Cardiac fibroblast (primary cell): ENCODE data around the gene CRADD.

ENCODE experiments used
- DNase-seq, 2 donors: peaks; one replicate each; pipeline versions ENCODE4 v3.0.0 to v3.0.0-alpha.2; 2010; ENCODE audit warnings: low read depth in 2 of 2
- H3K4me3 ChIP-seq, 2 donors: replicated peaks in 1 of 2; 1 replicate in 1 of 2; 2 replicates in 1 of 2; pipeline ENCODE4 v1.5.1; 2011; ENCODE audit warnings: low read depth in 2 of 2, low read length in 2 of 2, mild to moderate bottlenecking in 2 of 2, moderate library complexity in 1 of 2
- CTCF ChIP-seq: IDR thresholded peaks from one replicate; pipeline ENCODE4 v1.5.1; 2011; ENCODE audit warnings: low read depth, mild to moderate bottlenecking, low read length, inconsistent platforms

The CRADD gene

DNA sequence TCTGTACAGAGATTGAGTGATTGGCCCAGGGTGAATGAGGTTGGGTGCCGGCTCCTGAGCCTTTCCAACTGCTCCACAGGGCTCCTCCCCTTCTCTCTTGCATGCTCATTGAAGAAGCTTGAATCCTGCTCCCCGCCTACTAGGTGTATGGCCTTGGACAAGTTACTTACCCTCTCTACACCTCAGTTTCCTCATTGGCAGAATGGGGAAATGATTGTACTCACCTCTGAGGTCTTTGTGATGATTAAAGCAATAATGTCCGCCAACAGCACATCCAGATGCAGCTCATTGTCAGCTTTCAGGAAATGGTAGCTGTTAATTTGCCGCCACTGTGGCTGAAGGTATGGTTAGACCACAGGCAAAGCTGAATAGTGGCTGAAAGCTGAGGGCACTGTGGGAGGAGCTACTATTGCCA is 174.1 kb downstream of the CRADD start:
- no peak for DNase-seq

GRCh38 chr12:93852173-93852591 is 175.0 kb downstream of the CRADD start:
- TF ChIP-seq CTCF: no peak
- no peak overlapping the region for H3K4me3 ChIP-seq
- DNase-seq: no peak

More for the DNA sequence above, 174.1 kb downstream of the CRADD start:
- H3K4me3 ChIP-seq: no peak overlapping the region
- TF ChIP-seq CTCF: no peak

DNA sequence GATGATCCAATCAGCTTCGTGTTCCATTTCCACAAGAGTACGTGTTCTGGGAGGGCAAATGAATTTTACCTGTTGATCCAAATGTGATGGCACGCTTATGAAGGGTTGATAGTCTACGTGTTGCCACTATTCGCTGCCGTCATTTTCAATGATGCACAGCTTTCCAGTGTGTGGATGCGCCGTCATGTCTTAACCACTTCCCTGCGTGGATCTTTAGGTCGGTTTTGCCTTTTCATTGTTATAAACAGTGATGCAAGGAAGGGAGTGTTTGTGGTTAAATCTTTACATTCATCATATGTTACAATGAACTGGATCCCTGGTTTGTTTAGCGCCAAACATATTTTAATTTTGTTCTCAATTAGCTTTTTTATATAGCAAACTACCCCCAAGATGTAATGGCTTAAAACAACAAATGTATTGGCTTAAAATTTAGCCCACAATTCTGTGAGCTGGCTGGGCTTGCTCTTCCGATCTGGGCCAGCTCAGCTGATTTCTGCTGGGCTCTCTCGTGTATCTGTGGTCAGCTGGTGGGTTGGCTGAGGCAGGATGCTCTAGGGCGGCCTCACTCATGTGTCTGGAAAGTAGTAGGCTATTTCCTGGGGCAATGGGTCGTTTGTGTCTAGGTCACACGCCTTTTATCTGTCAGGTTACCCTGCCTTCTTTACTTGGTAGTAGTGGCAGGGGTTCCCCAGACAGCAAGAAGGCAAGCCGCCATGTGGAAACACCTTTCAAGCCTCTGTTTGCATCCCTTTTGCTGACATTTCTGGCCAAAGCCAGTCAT is 176.7 kb downstream of the CRADD start:
- no peak overlapping the region for H3K4me3 ChIP-seq
- no peak for DNase-seq
- no peak for TF ChIP-seq CTCF

GRCh38 chr12:93855261-93855660 is 178.1 kb downstream of the CRADD start:
- no peak for DNase-seq
- no peak for TF ChIP-seq CTCF
- no peak overlapping the region for H3K4me3 ChIP-seq

GRCh38 chr12:93856611-93857010 is 179.4 kb downstream of the CRADD start:
- no peak for TF ChIP-seq CTCF
- DNase-seq: no peak
- no peak overlapping the region for H3K4me3 ChIP-seq

DNA sequence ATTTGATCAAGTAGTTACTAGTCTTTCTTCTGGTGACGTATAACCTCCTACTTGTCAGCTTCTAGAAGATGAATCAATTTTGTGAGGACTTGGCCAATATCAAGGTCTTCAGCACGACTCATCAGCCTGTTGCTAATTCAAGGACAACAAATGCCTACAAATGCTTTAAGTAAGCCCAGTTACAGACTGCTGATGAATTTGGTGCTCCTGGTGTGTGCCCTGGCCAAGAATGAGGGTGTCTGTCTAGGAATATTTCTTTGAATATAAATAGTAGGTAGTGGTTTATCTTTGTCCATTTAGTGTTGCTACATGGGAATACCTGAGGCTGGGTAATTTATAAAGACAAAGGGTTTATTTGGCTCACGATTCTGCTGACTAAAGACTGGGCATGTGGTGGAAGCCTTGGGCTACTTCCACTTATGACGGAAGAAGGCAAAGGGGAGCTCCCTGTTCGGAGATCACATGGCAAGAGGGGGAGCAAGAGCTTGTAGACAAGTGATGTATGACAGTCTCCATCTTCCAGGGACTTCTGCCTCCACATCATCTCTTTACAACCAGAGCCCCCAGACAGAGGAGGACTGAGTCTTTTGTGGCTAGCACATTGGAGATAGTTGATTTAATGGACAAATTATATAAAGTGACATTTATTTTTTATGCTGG is 180.2 kb downstream of the CRADD start:
- TF ChIP-seq CTCF: no peak
- H3K4me3 ChIP-seq: no peak overlapping the region
- peak; percentile 51 to 76 for DNase-seq
